Measurements from ENCODE around the gene PHETA1.

DNA sequence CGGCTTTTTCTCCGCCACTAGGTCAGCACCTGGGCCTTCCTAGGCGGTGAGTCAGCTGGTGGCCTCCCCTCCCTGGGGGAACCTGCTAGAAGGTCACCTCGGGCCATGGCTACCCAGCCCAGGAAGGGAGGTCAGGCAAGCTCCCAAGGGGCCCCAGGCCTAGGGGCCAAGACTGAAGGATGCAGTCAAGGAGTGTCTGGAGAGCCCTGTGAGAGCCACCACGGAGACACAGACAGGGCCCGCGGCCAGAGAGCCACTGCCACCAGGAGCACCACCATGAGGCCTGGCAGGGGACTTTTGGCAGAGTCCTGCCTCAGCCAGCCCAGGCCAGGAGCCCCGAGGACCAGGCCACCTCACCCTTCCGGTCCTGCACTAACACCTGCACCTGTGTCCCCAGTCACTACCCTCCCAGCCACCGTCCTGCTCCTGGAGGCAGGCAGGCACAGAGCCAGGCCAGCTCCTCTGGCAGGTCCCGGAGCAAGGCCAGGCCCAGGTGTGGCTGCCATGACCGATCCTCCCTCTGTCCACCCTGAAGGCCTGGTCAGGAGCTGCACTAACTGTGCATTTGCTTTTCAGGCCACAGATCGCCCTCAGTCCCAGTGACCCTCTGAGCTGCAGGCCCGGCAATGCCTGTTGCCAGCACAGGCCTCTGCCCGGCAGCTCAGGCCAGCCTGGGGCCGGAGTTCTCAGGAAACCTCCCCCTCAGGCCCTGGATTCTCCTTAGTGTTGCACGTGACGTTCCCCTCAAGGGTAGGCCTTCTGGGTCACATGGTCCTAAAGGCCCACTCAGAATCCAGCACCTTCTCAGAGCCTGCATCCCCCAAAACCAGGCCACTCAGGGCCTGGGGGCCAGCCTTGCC, 6.9 kb downstream of the PHETA1 start:
- TF ChIP-seq, protein P1, sequence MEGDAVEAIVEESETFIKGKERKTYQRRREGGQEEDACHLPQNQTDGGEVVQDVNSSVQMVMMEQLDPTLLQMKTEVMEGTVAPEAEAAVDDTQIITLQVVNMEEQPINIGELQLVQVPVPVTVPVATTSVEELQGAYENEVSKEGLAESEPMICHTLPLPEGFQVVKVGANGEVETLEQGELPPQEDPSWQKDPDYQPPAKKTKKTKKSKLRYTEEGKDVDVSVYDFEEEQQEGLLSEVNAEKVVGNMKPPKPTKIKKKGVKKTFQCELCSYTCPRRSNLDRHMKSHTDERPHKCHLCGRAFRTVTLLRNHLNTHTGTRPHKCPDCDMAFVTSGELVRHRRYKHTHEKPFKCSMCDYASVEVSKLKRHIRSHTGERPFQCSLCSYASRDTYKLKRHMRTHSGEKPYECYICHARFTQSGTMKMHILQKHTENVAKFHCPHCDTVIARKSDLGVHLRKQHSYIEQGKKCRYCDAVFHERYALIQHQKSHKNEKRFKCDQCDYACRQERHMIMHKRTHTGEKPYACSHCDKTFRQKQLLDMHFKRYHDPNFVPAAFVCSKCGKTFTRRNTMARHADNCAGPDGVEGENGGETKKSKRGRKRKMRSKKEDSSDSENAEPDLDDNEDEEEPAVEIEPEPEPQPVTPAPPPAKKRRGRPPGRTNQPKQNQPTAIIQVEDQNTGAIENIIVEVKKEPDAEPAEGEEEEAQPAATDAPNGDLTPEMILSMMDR (IDR thresholded peaks at IDR 0.05; ENCODE audit: low read length): no peak
- TF ChIP-seq EZH2 (IDR thresholded peaks at IDR 0.05; ENCODE audit: borderline replicate concordance, low read length): no peak
